HT1080 (cell line): Measurements from ENCODE around the gene NUP188. TPM values are rescaled to one million over a fixed set of nuclear protein-coding genes. Genes with fewer than 3 reads are reported as not detected.

ENCODE experiments used
- DNase-seq: peaks from one replicate; pipeline ENCODE4 v3.0.0-alpha.2; 2015; ENCODE audit warnings: low read depth
- polyA plus RNA-seq, 2 experiments: library from polyadenylated mRNA; depleted of rRNA; stranded (reverse); fragments of >200 nt; gene quantifications; 2 replicates each; pipeline ENCODE4 v1.2.3, GENCODE V29; 2015
- total RNA-seq: library from RNA; depleted of rRNA; stranded (reverse); fragments of >200 nt; shearing (Covaris generic); gene quantifications from 2 replicates; pipeline ENCODE4 v1.2.3, GENCODE V29; 2014; rRNA removed

Gene NUP188, protein sequence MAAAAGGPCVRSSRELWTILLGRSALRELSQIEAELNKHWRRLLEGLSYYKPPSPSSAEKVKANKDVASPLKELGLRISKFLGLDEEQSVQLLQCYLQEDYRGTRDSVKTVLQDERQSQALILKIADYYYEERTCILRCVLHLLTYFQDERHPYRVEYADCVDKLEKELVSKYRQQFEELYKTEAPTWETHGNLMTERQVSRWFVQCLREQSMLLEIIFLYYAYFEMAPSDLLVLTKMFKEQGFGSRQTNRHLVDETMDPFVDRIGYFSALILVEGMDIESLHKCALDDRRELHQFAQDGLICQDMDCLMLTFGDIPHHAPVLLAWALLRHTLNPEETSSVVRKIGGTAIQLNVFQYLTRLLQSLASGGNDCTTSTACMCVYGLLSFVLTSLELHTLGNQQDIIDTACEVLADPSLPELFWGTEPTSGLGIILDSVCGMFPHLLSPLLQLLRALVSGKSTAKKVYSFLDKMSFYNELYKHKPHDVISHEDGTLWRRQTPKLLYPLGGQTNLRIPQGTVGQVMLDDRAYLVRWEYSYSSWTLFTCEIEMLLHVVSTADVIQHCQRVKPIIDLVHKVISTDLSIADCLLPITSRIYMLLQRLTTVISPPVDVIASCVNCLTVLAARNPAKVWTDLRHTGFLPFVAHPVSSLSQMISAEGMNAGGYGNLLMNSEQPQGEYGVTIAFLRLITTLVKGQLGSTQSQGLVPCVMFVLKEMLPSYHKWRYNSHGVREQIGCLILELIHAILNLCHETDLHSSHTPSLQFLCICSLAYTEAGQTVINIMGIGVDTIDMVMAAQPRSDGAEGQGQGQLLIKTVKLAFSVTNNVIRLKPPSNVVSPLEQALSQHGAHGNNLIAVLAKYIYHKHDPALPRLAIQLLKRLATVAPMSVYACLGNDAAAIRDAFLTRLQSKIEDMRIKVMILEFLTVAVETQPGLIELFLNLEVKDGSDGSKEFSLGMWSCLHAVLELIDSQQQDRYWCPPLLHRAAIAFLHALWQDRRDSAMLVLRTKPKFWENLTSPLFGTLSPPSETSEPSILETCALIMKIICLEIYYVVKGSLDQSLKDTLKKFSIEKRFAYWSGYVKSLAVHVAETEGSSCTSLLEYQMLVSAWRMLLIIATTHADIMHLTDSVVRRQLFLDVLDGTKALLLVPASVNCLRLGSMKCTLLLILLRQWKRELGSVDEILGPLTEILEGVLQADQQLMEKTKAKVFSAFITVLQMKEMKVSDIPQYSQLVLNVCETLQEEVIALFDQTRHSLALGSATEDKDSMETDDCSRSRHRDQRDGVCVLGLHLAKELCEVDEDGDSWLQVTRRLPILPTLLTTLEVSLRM (N-terminal part only)
- total RNA-seq: 51.8 and 63.6 TPM in 2 replicates
- polyA plus RNA-seq (2015; cell fraction: cytosol; rRNA removed): 30.6 and 30.7 TPM in 2 replicates
- 67.9 and 80.6 TPM in 2 replicates for polyA plus RNA-seq (2015; cell fraction: nucleus; rRNA removed)

- peak; percentile 85 for DNase-seq
Observed at GRCh38 chr9:128947527-128948301, at the start of gene NUP188, which contains the start of gene DOLK. NUP188 (plus strand) TSS chr9:128947699; CDS start chr9:128947720, 21 bp downstream. DOLK (minus strand) TSS chr9:128947603; CDS start chr9:128947303, 300 bp downstream.

DNA sequence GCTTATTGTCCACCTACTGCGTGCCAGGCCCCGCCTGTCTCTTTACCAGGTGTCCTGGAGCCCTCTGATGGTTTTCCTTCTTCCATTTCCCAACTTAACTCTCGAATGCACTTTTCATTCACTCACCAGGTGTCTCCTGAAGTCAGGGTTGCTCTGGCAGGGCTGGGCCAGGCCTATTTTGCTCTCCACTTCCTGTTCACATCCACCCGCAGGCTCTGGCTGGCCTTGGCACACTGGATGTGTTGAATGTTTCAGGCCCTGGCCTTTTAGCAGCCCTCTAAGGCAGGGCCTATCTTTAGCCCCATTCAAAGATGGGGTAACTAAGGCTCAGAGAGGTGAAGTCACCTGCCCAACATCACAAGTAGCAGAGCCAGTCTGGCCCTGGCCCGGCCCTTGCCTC lies 49.1 kb upstream of the NUP188 start:
- DNase-seq: no peak

DNA sequence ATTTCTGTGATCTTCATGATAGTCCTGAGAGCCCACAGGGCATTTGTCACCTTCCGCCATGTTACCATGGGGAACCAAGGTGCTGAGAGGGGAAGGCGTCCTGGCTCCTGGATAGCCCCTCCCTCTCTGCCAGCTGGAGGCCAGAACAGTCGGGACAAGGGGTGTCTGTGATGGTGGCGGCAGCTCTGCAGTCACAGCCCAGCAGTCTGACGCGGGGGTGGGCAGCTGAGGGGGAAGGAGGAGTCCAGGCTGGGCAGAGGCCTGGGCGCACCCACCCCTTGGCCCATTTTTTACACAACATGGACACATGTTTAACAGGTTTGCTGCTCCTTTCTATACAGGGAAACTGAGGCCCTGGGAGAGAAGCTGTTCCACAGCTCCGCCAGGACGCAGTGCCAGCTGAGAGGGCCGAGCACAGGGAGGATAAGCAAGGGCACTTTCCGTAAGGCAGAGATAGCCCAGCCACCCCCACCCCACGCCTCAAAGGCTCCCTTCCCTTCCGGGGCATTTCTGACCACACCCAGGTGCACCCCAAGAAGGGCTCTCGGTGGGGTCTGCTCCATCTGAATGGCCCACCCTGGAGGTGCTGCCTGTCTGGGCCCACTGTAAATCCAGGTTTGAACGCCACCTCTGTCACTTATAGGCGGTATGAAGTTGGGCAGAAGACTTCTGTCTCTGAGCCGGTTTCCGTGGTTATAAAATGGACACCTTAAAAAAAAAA lies 48.5 kb upstream of the NUP188 start:
- no peak for DNase-seq

DNA sequence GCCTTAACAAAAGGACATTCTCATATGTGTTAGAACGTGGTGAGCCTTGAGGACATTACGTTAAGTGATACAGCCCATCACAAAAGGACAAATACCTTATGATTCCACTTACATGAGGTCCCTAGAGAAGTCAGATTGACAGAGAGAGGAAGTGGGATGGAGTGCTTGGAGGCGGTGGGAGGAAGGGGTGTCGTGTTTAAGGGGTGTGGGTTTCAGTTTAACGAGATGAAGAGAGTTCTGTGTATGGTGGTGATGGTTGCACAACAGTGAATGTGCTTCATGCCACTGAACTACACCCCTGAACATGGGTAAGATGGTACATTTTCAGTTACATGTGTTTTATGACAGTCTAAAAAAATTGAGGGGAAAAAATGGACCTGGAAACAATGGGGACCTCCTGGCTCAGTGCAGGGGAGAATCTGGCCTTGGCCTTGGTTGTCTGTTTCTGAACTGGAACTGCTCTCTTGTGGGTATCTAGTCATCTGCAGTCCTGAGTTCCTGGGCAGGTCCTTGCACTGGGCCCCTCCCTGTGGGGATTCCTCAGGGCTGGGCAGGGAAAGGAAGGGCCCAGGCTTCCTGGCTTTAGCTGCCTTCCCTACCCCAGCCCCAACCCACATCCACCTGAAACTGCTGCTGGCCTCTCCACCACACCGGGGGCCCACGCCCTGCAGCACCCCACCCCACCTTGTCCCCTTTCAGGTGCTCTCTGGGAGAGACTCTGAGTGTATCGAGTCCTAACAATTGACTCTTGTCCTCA lies 47.8 kb upstream of the NUP188 start:
- DNase-seq: peak; percentile 55

DNA sequence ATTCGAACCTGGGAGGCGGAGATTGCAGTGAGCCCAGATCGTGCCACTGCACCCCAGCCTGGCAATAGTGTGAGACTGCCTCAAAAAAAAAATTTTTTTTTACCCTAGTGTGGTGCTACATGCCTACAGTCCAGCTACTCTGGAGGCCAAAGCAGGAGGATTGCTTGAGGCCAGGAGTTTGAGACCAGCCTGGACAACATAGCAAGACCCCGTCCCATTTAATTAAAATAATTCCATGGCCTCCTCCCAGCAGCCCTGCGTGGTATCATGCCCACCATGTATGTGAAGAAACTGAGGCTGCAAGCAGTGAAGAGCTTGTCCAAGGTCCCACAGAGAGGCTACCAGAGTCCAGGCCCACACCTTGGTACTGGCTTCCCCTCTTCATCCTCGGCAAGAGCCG lies 46.1 kb upstream of the NUP188 start:
- DNase-seq: no peak

- no peak for DNase-seq
Observed at GRCh38 chr9:128901822-128902221, 45.7 kb upstream of the NUP188 start.

DNA sequence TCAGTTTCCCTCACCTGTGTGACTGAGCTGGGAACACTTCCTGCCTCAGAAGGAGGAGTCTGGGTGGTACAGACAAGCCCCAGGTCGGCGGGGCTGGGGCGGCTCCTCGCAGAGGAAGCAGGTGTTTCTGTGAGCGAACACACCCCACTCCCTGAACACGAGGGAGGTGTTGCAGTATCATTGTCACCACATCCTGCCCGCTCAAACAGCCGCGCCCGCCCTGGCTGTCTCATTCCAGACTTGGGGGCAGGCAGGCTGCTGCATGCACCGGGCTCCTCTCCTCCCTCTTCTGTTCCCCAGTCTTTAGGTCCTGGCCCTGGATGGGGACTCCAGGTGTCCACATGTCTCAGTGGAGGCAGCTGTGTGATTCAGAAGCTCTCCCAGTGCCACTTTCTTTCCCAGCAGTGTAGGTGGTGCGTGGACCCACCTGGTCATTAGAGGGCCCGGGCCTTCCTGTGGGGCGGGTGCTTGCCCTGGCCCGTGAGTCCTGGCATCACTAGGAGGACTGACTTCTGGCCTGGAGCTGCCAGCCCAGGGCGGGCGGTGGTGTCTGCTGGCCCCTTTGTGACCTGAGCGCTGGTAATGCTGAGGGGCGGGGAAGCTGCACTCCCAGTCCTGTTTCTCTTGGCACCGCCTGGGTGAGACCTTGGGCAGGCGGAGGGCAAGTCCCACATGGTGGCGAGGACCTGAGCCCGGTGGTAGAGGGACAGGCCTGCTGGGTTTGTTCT lies 45.0 kb upstream of the NUP188 start:
- peak; percentile 66 for DNase-seq

GRCh38 chr9:128903079-128903461 lies 44.4 kb upstream of the NUP188 start:
- DNase-seq: no peak

- peak; percentile 74 for DNase-seq
Observed at GRCh38 chr9:128903871-128904620, 43.5 kb upstream of the NUP188 start.

- no peak for DNase-seq
Observed at GRCh38 chr9:128905964-128906363, 41.5 kb upstream of the NUP188 start.

- no peak for DNase-seq
Observed at GRCh38 chr9:128906741-128907140, 40.8 kb upstream of the NUP188 start.

DNA sequence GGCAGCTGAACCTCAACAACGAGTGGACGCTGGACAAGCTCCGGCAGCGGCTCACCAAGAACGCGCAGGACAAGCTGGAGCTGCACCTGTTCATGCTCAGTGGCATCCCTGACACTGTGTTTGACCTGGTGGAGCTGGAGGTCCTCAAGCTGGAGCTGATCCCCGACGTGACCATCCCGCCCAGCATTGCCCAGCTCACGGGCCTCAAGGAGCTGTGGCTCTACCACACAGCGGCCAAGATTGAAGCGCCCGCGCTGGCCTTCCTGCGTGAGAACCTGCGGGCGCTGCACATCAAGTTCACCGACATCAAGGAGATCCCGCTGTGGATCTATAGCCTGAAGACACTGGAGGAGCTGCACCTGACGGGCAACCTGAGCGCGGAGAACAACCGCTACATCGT lies 39.1 kb upstream of the NUP188 start:
- DNase-seq: no peak

- no peak for DNase-seq
Observed at GRCh38 chr9:128909859-128910258, 37.6 kb upstream of the NUP188 start.

DNA sequence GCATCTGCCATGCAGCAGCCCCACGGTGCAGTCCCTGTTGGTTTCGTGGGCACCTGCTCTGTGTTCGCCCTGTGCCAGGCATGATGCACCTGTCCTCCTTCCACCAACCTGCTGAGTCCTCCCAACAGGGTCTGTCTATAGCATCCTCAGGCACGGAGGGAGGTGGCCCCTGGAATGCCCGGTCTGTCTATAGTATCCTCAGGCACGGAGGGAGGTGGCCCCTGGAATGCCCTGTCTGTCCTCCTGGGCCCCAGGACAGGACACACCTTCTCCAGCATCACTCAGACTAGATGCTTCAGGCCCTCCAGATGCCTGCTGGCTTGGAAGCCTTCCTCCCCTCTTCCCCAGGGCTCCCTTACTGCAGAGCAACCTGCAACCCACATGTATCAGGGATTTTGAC lies 36.6 kb upstream of the NUP188 start:
- no peak for DNase-seq

- peak; percentile 95 for DNase-seq
Observed at GRCh38 chr9:128911529-128912035, 35.9 kb upstream of the NUP188 start.

DNA sequence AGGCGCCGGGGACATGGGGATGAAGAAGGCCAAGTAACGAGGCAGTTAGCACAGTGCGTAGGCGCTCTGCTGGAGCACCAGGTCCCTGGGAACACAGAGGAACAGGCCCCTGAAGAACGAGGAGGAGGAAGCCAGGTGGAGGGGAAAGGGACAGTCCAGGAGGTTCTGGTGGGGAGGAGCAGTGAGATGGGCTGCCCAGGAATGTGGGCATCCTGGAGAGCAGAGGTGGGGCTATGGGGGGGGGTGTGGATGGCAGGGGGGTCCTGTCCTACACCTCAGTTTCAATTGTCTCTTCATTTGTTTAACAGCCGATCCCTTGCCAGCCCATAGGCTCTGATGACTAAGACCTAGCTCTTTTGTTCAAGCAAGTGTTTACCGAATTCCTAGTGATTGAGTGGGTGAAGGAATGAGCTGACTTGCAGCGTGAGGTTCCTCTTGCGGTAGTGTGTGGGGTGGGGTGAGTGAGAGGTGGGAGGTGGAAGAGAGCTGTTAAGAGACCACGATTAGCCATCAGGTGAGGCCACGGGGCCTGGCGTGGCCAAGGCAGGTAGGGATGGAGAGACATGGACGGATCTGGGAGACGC lies 35.1 kb upstream of the NUP188 start:
- peak; percentile 96 for DNase-seq
